ENCODE measurements around the gene DDX10.
"Not testable (repeated sequence)": the region's sequence is repeated elsewhere in the genome, so short reads cannot be mapped to it uniquely, and the experiment has no call there.

The DDX10 gene

DNA sequence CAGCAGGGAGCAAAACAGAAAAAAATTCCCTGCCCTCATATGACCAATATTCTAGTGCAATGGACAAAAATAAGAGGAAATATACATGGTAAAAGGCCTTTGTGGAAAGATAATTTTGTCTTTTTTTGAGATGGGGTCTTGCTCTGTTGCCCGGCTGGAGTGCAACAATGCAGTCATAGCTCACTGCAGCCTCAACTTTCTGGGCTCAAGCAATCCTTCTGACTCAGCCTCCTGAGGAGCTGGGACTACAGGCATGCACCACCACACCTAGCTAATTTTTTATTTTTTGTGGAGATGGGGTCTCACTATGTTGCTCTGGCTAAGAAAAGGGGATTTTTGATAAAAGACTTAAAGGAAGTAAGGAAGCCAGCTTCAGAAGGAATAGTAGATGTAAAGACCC lies 25.7 kb upstream of the DDX10 start:
- TF ChIP-seq, protein P1, sequence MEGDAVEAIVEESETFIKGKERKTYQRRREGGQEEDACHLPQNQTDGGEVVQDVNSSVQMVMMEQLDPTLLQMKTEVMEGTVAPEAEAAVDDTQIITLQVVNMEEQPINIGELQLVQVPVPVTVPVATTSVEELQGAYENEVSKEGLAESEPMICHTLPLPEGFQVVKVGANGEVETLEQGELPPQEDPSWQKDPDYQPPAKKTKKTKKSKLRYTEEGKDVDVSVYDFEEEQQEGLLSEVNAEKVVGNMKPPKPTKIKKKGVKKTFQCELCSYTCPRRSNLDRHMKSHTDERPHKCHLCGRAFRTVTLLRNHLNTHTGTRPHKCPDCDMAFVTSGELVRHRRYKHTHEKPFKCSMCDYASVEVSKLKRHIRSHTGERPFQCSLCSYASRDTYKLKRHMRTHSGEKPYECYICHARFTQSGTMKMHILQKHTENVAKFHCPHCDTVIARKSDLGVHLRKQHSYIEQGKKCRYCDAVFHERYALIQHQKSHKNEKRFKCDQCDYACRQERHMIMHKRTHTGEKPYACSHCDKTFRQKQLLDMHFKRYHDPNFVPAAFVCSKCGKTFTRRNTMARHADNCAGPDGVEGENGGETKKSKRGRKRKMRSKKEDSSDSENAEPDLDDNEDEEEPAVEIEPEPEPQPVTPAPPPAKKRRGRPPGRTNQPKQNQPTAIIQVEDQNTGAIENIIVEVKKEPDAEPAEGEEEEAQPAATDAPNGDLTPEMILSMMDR (conservative IDR thresholded peaks at IDR 0.05): no peak
- no peak for TF ChIP-seq ZFX (IDR thresholded peaks at IDR 0.05)

DNA sequence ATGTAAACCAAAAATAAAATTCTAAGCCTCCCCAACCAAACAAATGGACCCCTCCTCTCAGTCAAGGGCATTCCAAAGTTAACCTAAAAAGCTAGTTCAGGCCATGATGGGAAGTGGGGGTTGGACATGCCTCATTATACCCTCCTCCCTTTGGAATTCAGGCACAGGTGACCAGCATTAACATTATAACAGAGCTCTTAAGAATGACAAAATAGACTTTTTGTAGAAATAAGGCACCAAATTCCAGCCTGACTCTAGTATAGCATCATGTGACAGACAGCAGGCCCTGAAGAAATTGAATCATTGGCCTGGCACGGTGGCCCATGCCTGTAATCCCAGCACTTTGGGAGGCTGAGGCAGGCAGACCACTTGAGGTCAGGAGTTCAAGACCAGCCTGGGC lies 23.1 kb upstream of the DDX10 start:
- H3K27ac ChIP-seq: not testable (repeated sequence)

More for the DNA sequence above, 25.7 kb upstream of the DDX10 start:
- no peak overlapping the region for H3K27ac ChIP-seq

- H3K27ac ChIP-seq: no peak overlapping the region
- no peak for TF ChIP-seq ZFX (IDR thresholded peaks at IDR 0.05)
Measured at GRCh38 chr11:108643974-108644373, 20.9 kb upstream of the DDX10 start.

DNA sequence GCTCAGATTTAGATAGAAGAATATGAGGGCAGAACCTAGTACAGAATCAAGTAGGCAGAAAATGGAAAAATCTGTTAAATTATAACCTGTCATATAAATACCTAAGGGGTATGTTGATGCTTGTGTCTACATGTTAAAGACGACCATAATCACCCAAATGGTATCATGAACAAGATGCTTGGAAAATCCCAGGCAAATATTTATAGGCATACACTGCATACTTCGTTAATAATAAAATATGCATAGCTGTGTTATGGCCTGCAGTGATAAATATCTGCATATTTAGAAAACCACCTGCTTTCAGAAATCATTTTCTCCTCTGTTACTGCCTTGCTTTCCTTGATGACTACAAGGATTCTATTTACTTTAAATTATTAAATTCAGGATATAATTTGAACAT lies 18.9 kb upstream of the DDX10 start:
- H3K27ac ChIP-seq: no peak overlapping the region
- TF ChIP-seq ZFX (IDR thresholded peaks at IDR 0.05): no peak
- TF ChIP-seq, protein P1 (conservative IDR thresholded peaks at IDR 0.05): no peak

- TF ChIP-seq, protein P1 (conservative IDR thresholded peaks at IDR 0.05): no peak
- TF ChIP-seq ZFX (IDR thresholded peaks at IDR 0.05): no peak
- peak overlapping the region; percentile 47 for H3K27ac ChIP-seq
Measured at GRCh38 chr11:108647387-108647700, 17.5 kb upstream of the DDX10 start.

- peak overlapping the region; percentile 47 for H3K27ac ChIP-seq
- TF ChIP-seq, protein P1 (conservative IDR thresholded peaks at IDR 0.05): peak; percentile 95
- no peak for TF ChIP-seq ZFX (IDR thresholded peaks at IDR 0.05)
Measured at GRCh38 chr11:108647701-108648527, 17.0 kb upstream of the DDX10 start.

DNA sequence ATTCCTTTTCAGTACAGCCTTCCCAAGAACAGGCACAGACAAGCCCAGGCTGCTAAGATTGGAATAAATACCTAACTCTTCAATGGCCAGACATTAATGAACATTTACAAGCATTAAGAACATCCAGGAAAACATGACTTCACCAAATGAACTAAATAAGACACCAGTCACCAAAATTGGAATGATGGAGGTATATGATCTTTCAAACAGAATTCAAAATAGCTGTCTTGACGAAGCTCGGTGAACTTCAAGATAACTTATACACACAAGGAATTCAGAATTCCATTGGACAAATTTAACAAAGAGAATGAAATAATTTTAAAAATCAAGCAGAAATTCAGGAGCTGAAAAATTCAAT lies 16.4 kb upstream of the DDX10 start:
- no peak overlapping the region for H3K27ac ChIP-seq
- TF ChIP-seq ZFX (IDR thresholded peaks at IDR 0.05): no peak
- TF ChIP-seq, protein P1 (conservative IDR thresholded peaks at IDR 0.05): peak; percentile 47

DNA sequence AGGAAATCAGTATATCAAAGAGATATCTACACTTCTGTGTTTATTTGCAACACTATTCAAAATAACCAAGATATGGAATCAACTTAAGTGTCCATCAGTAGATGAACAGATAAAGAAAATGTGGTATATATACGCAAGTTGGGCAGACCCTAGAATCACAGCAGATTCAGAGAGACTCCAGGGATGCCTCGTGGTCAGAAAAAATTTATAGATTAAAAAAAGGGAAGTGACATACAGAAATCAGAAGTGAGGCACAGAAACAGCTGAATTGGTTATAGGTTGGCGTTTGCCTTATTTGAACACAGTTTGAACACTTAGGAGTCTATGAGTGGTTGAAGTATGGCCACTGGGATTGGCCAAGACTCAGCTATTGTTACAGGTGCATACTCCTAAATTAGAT lies 10.8 kb upstream of the DDX10 start:
- not testable (repeated sequence) for H3K27ac ChIP-seq

- H3K27ac ChIP-seq: no peak overlapping the region
- TF ChIP-seq, protein P1 (conservative IDR thresholded peaks at IDR 0.05): peak; percentile 93
- no peak for TF ChIP-seq ZFX (IDR thresholded peaks at IDR 0.05)
Measured at GRCh38 chr11:108654994-108655631, 9.8 kb upstream of the DDX10 start.
